Neural progenitor cell (in vitro differentiated cells): Measurements from ENCODE around the gene ACRBP.

Source experiments
- CTCF ChIP-seq: fragments of 200-600 bp; sonication (generic); IDR thresholded peaks from 2 replicates; pipeline ENCODE4 v1.5.1; 2017; ENCODE audit warnings: antibody characterized with exemption, mild to moderate bottlenecking
- EZH2 ChIP-seq: fragments of 200-600 bp; sonication (generic); IDR thresholded peaks from 2 replicates; pipeline ENCODE4 v1.6.1; 2017; ENCODE audit warnings: antibody characterized with exemption, mild to moderate bottlenecking, moderate library complexity
- EZH2phosphoT487 ChIP-seq: fragments of 200-600 bp; sonication (generic); IDR thresholded peaks from 2 replicates; pipeline ENCODE4 v1.6.1; 2017; ENCODE audit warnings: antibody characterized with exemption

- no peak for TF ChIP-seq CTCF
- no peak for TF ChIP-seq EZH2
- no peak for TF ChIP-seq EZH2phosphoT487
These were observed 6.8 kb upstream of the ACRBP start for GRCh38 chr12:6653987-6654386.
